ENCODE measurements around the gene TEDC2.

Gene TEDC2

GRCh38 chr16:2497116-2497630 is 37.3 kb downstream of the TEDC2 start:
- no peak overlapping the region for H3K9ac ChIP-seq (ENCODE audit: low read length)
- no peaks in the 10 kb centered on the region for H3K79me2 ChIP-seq (ENCODE audit: low read length)
- H3K4me1 ChIP-seq (ENCODE audit: low read length), result 0 out of 2 replicates have a peak, but pooled peaks cover 2% of the 10 kb centered on the region
- H3K27ac ChIP-seq (ENCODE audit: low read length), result no peak overlapping the region
- H3K4me2 ChIP-seq (ENCODE audit: low read depth, low read length), result no peak overlapping the region
- no peak for DNase-seq
- H3K27me3 ChIP-seq (replicated peaks; ENCODE audit: insufficient read depth, low read length), result no peaks in the 10 kb centered on the region
- H4K20me1 ChIP-seq (ENCODE audit: insufficient read depth, low read length), result no peaks in the 10 kb centered on the region
- no peaks in the 10 kb centered on the region for H3K36me3 ChIP-seq (replicated peaks; ENCODE audit: insufficient read depth, low read length)
- no peak for TF ChIP-seq EZH2phosphoT487 (IDR thresholded peaks at IDR 0.05; ENCODE audit: low read length)
- no peak overlapping the region for H2AFZ ChIP-seq (ENCODE audit: low read length)
- no peaks in the 10 kb centered on the region for H3K9me2 ChIP-seq (replicated peaks; ENCODE audit: insufficient read depth, low read length)
- no peak overlapping the region for H3K4me3 ChIP-seq (ENCODE audit: low read length)
- no peaks in the 10 kb centered on the region for H3K9me3 ChIP-seq (replicated peaks; ENCODE audit: insufficient read depth, low read length)
- no peaks in the 10 kb centered on the region for H3F3A ChIP-seq (ENCODE audit: insufficient read depth, low read length)

GRCh38 chr16:2497695-2498484 is 38.0 kb downstream of the TEDC2 start:
- Histone ChIP-seq H3K4me1 (ENCODE audit: low read length) (0 out of 2 replicates have a peak, but pooled peaks cover 2% of the 10 kb centered on the region), H3K27ac (ENCODE audit: low read length) (no peak overlapping the region), H3K9me2 (replicated peaks; ENCODE audit: insufficient read depth, low read length) (no peaks in the 10 kb centered on the region), H4K20me1 (ENCODE audit: insufficient read depth, low read length) (no peaks in the 10 kb centered on the region), H2AFZ (ENCODE audit: low read length) (no peak overlapping the region), H3F3A (ENCODE audit: insufficient read depth, low read length) (no peaks in the 10 kb centered on the region), H3K9ac (ENCODE audit: low read length) (no peak overlapping the region), H3K27me3 (replicated peaks; ENCODE audit: insufficient read depth, low read length) (no peaks in the 10 kb centered on the region), H3K9me3 (replicated peaks; ENCODE audit: insufficient read depth, low read length) (no peaks in the 10 kb centered on the region), H3K79me2 (ENCODE audit: low read length) (no peaks in the 10 kb centered on the region), H3K36me3 (replicated peaks; ENCODE audit: insufficient read depth, low read length) (no peaks in the 10 kb centered on the region), H3K4me3 (ENCODE audit: low read length) (no peak overlapping the region), H3K4me2 (ENCODE audit: low read depth, low read length) (no peak overlapping the region)
- TF ChIP-seq CTCF (IDR thresholded peaks at IDR 0.05; ENCODE audit: low read length) (no peak), EZH2 (optimal IDR thresholded peaks at IDR 0.05; ENCODE audit: low read depth, low read length) (no peak), EZH2phosphoT487 (IDR thresholded peaks at IDR 0.05; ENCODE audit: low read length) (no peak)
- no peak for DNase-seq

- Histone ChIP-seq H4K20me1 (ENCODE audit: insufficient read depth, low read length) (no peaks in the 10 kb centered on the region), H3K9ac (ENCODE audit: low read length) (no peak overlapping the region), H3K4me1 (ENCODE audit: low read length) (0 out of 2 replicates have a peak, but pooled peaks cover 2% of the 10 kb centered on the region), H3K36me3 (replicated peaks; ENCODE audit: insufficient read depth, low read length) (no peaks in the 10 kb centered on the region), H2AFZ (ENCODE audit: low read length) (no peak overlapping the region), H3K79me2 (ENCODE audit: low read length) (no peaks in the 10 kb centered on the region), H3K4me3 (ENCODE audit: low read length) (no peak overlapping the region), H3K9me2 (replicated peaks; ENCODE audit: insufficient read depth, low read length) (no peaks in the 10 kb centered on the region), H3K27me3 (replicated peaks; ENCODE audit: insufficient read depth, low read length) (no peaks in the 10 kb centered on the region), H3F3A (ENCODE audit: insufficient read depth, low read length) (no peaks in the 10 kb centered on the region), H3K9me3 (replicated peaks; ENCODE audit: insufficient read depth, low read length) (no peaks in the 10 kb centered on the region), H3K27ac (ENCODE audit: low read length) (no peak overlapping the region), H3K4me2 (ENCODE audit: low read depth, low read length) (no peak overlapping the region)
- no peak for TF ChIP-seq CTCF (IDR thresholded peaks at IDR 0.05; ENCODE audit: low read length)
- no peak for TF ChIP-seq EZH2phosphoT487 (IDR thresholded peaks at IDR 0.05; ENCODE audit: low read length)
- TF ChIP-seq EZH2 (optimal IDR thresholded peaks at IDR 0.05; ENCODE audit: low read depth, low read length), result no peak
- DNase-seq, result no peak
Observed at GRCh38 chr16:2498531-2499253, 38.8 kb downstream of the TEDC2 start.
